Astrocyte of the spinal cord (primary cell): ENCODE data around the gene PTRH1.

Source experiments
- DNase-seq: peaks from one replicate; pipeline ENCODE4 v3.0.0; 2011; ENCODE audit warnings: low read depth, low spot score
- H3K4me3 ChIP-seq: 2 replicates; pipeline ENCODE4 v1.5.1; 2011; ENCODE audit warnings: low read depth, mild to moderate bottlenecking, low read length, moderate library complexity
- CTCF ChIP-seq: IDR thresholded peaks from 2 replicates; pipeline ENCODE4 v1.5.1; 2012; ENCODE audit warnings: low read depth, mild to moderate bottlenecking, low read length, inconsistent platforms
- in situ Hi-C: cut with HindIII; loops from 2 replicates; pipeline ENCODE4 v1.10.0; 2017; ENCODE audit warnings: low sequenced_read_pairs

Gene PTRH1

DNA sequence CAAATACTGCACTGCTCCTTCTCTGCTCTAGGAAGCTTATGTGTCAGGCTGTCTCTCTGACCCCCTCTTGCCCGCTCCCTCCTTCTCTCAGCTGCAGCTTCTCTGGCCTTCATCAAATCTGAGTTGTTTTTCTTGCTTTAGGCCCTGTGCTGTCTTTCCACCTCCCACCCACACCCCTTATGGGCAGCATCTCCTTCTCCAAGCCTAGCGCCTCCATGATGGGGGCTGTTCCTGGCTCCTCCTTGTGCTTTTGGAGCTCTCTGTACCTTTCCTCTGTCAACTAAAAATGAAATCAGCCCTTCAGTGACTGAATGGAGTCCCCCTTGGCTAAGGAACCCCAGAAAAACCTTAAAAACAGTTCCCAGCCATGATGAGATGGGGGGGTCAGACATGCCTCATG, 15.3 kb downstream of the PTRH1 start:
- DNase-seq, result no peak
- in situ Hi-C loops, result no loop called here
- TF ChIP-seq CTCF, result no peak
- H3K4me3 ChIP-seq, result no peak overlapping the region

- DNase-seq, result peak; percentile 97
- in situ Hi-C loops, result no loop called here
- peak; percentile 4 for TF ChIP-seq CTCF
- peak overlapping the region; percentile 29 for H3K4me3 ChIP-seq
These were observed 16.3 kb downstream of the PTRH1 start for GRCh38 chr9:127698985-127699670.

DNA sequence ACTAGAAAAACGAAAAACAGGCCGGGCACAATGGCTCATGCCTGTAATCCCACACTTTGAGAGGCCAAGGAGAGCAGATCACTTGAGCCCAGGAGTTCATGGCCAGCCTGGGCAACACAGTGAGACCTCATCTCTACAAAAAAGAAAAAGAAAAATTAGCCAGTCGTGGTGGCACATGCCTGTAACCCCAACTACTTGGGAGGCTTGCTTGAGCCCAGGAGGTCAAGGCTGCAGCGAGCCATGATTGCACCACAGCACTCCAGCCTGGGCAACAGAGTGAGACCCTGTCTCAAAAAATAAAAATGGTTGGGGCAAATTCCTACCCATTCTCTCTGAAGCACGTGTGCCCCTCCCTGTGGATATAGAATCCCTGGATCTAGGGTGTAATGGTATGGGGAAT, 17.1 kb downstream of the PTRH1 start:
- no peak for TF ChIP-seq CTCF
- no peak overlapping the region for H3K4me3 ChIP-seq
- in situ Hi-C loops, result no loop called here
- DNase-seq, result no peak

DNA sequence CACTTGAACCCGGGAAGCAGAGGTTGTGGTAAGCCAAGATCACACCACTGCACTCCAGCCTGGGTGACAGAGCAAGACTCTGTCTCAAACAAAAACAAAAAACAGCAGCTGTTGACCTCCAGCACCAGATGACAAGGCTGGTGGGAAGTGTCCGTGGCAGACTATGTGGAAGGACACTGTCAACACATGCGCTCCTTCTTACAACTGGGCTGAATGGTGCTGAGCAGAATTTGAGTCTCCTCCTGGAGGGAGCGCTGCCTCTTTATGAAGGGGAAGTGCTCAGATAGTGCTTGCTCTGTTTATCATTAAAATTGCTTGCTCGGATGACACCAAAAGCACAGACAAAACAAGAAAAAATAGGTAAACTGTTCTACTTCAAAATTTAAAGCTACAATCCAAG, 17.9 kb downstream of the PTRH1 start:
- no peak for TF ChIP-seq CTCF
- H3K4me3 ChIP-seq, result no peak overlapping the region
- in situ Hi-C loops, result no loop called here
- no peak for DNase-seq

GRCh38 chr9:127694890-127695720, 20.4 kb downstream of the PTRH1 start:
- no peak overlapping the region for H3K4me3 ChIP-seq
- DNase-seq, result no peak

GRCh38 chr9:127693697-127694096, 21.8 kb downstream of the PTRH1 start:
- TF ChIP-seq CTCF, result no peak
- in situ Hi-C loops, result no loop called here
- H3K4me3 ChIP-seq, result no peak overlapping the region
- no peak for DNase-seq

More at GRCh38 chr9:127694890-127695720, 20.4 kb downstream of the PTRH1 start:
- no peak for TF ChIP-seq CTCF
- in situ Hi-C loops, result no loop called here
